ENCODE measurements around the gene SEC31B. TPM values are rescaled to one million over a fixed set of nuclear protein-coding genes. Genes with fewer than 3 reads are reported as not detected.

The SEC31B gene
- total RNA-seq: 2.8 and 11.6 TPM in 2 replicates

- no peak for DNase-seq (ENCODE audit: extremely low read depth, low read depth, low spot score)
Observed at GRCh38 chr10:100519311-100520051, at the start of gene SEC31B. SEC31B (minus strand) TSS chr10:100519861; CDS start chr10:100516952, 2,909 bp downstream.

GRCh38 chr10:100568912-100569311, 49.3 kb upstream of the SEC31B start:
- no peak for DNase-seq (ENCODE audit: extremely low read depth, low read depth, low spot score)

GRCh38 chr10:100567826-100568225, 48.2 kb upstream of the SEC31B start:
- no peak for DNase-seq (ENCODE audit: extremely low read depth, low read depth, low spot score)

- DNase-seq (ENCODE audit: extremely low read depth, low read depth, low spot score): no peak
Observed at GRCh38 chr10:100567249-100567648, 47.6 kb upstream of the SEC31B start.

- no peak for DNase-seq (ENCODE audit: extremely low read depth, low read depth, low spot score)
Observed at GRCh38 chr10:100566561-100566960, 46.9 kb upstream of the SEC31B start.

- no peak for DNase-seq (ENCODE audit: extremely low read depth, low read depth, low spot score)
Observed at GRCh38 chr10:100565206-100565985, 45.7 kb upstream of the SEC31B start.

- DNase-seq (ENCODE audit: extremely low read depth, low read depth, low spot score): no peak
Observed at GRCh38 chr10:100562008-100562672, 42.5 kb upstream of the SEC31B start.

- no peak for DNase-seq (ENCODE audit: extremely low read depth, low read depth, low spot score)
Observed at GRCh38 chr10:100561005-100561404, 41.3 kb upstream of the SEC31B start.

GRCh38 chr10:100560248-100560647, 40.6 kb upstream of the SEC31B start:
- DNase-seq (ENCODE audit: extremely low read depth, low read depth, low spot score): no peak

GRCh38 chr10:100554902-100555301, 35.2 kb upstream of the SEC31B start:
- no peak for DNase-seq (ENCODE audit: extremely low read depth, low read depth, low spot score)

- DNase-seq (ENCODE audit: extremely low read depth, low read depth, low spot score): no peak
Observed at GRCh38 chr10:100553929-100554328, 34.3 kb upstream of the SEC31B start.

GRCh38 chr10:100551738-100552137, 32.1 kb upstream of the SEC31B start:
- no peak for DNase-seq (ENCODE audit: extremely low read depth, low read depth, low spot score)

GRCh38 chr10:100551196-100551595, 31.5 kb upstream of the SEC31B start:
- DNase-seq (ENCODE audit: extremely low read depth, low read depth, low spot score): no peak

- DNase-seq (ENCODE audit: extremely low read depth, low read depth, low spot score): no peak
Observed at GRCh38 chr10:100544950-100545349, 25.3 kb upstream of the SEC31B start.

GRCh38 chr10:100537475-100537874, 17.8 kb upstream of the SEC31B start:
- no peak for DNase-seq (ENCODE audit: extremely low read depth, low read depth, low spot score)

- DNase-seq (ENCODE audit: extremely low read depth, low read depth, low spot score): peak; percentile 75
Observed at GRCh38 chr10:100535715-100536353, 16.2 kb upstream of the SEC31B start, which contains the start of gene HIF1AN. HIF1AN (plus strand) TSS chr10:100535943; CDS start chr10:100535959, 16 bp downstream.

- no peak for DNase-seq (ENCODE audit: extremely low read depth, low read depth, low spot score)
Observed at GRCh38 chr10:100535338-100535714, 15.7 kb upstream of the SEC31B start.

- DNase-seq (ENCODE audit: extremely low read depth, low read depth, low spot score): no peak
Observed at GRCh38 chr10:100534726-100535125, 15.1 kb upstream of the SEC31B start.

- DNase-seq (ENCODE audit: extremely low read depth, low read depth, low spot score): no peak
Observed at GRCh38 chr10:100531761-100532160, 12.1 kb upstream of the SEC31B start.

- DNase-seq (ENCODE audit: extremely low read depth, low read depth, low spot score): no peak
Observed at GRCh38 chr10:100529475-100530298, 10.0 kb upstream of the SEC31B start, which contains the start of gene NDUFB8. NDUFB8 (minus strand) TSS chr10:100529871; CDS start chr10:100529851, 20 bp downstream.
